Measurements from ENCODE around the gene NPY. TPM values are rescaled to one million over a fixed set of nuclear protein-coding genes. Genes with fewer than 3 reads are reported as not detected.
"Not testable (repeated sequence)": the region's sequence is repeated elsewhere in the genome, so short reads cannot be mapped to it uniquely, and the experiment has no call there.

Gene NPY
- total and polyA plus RNA-seq, 8 donors = 0.37 to 58.7 (median 1.3) TPM; not detected in 1

GRCh38 chr7:24249266-24249665 lies 34.7 kb upstream of the NPY start:
- intact Hi-C loops (cut with DNase I) = no loop called here
- WGBS, 2 donors = 70 to 77% methylated on average over 7 of the region's 7 CpGs

GRCh38 chr7:24251568-24251967 lies 32.4 kb upstream of the NPY start:
- no peaks in the 10 kb centered on the region for H3K4me1 ChIP-seq
- H3K27ac ChIP-seq = no peak overlapping the region
- intact Hi-C loops (cut with DNase I) = no loop called here
- no peaks in the 10 kb centered on the region for H3K36me3 ChIP-seq
- H3K4me3 ChIP-seq = no peak overlapping the region
- no peaks in the 10 kb centered on the region for H3K9me3 ChIP-seq
- ATAC-seq (no peak), FAIRE-seq (no peak), DNase-seq (no peak)
- no peak for TF ChIP-seq CTCF (IDR thresholded peaks at IDR 0.05)
- H3K27me3 ChIP-seq = no peaks in the 10 kb centered on the region
- WGBS, 2 donors = 41 to 56% methylated on average over 2 of the region's 2 CpGs

More at GRCh38 chr7:24249266-24249665, 34.7 kb upstream of the NPY start:
- no peak for ATAC-seq
- no peaks in the 10 kb centered on the region for H3K36me3 ChIP-seq
- H3K27me3 ChIP-seq = no peaks in the 10 kb centered on the region
- no peak for FAIRE-seq
- no peaks in the 10 kb centered on the region for H3K4me1 ChIP-seq
- TF ChIP-seq CTCF (IDR thresholded peaks at IDR 0.05) = no peak
- H3K9me3 ChIP-seq = no peaks in the 10 kb centered on the region
- H3K27ac ChIP-seq = no peak overlapping the region
- no peak overlapping the region for H3K4me3 ChIP-seq
- DNase-seq = no peak

- no peaks in the 10 kb centered on the region for H3K9me3 ChIP-seq
- no peak overlapping the region for H3K27ac ChIP-seq
- H3K27me3 ChIP-seq = no peaks in the 10 kb centered on the region
- intact Hi-C loops (cut with DNase I) = no loop called here
- no peaks in the 10 kb centered on the region for H3K4me1 ChIP-seq
- no peak for DNase-seq
- no peak for ATAC-seq
- FAIRE-seq = no peak
- H3K36me3 ChIP-seq = no peaks in the 10 kb centered on the region
- 69 to 72% methylated on average over 6 of the region's 6 CpGs for whole genome bisulfite sequencing, 2 donors
- H3K4me3 ChIP-seq = no peak overlapping the region
- no peak for TF ChIP-seq CTCF (IDR thresholded peaks at IDR 0.05)
These were observed 28.9 kb upstream of the NPY start for GRCh38 chr7:24255139-24255538.

- H3K27ac ChIP-seq; FAIRE-seq; H3K4me3 ChIP-seq; DNase-seq; H3K9me3 ChIP-seq; intact Hi-C loops (cut with DNase I); ATAC-seq; H3K4me1 ChIP-seq; H3K36me3 ChIP-seq; H3K27me3 ChIP-seq: not testable (repeated sequence)
- WGBS, 2 donors = 70 to 89% methylated on average over 1 of the region's 1 CpG
These were observed 25.7 kb upstream of the NPY start for GRCh38 chr7:24258324-24258723.

- Histone ChIP-seq H3K9me3 (no peaks in the 10 kb centered on the region), H3K4me3 (no peak overlapping the region), H3K36me3 (no peaks in the 10 kb centered on the region), H3K27me3 (no peaks in the 10 kb centered on the region), H3K27ac (no peak overlapping the region), H3K4me1 (no peaks in the 10 kb centered on the region)
- 35 to 52% methylated on average over 4 of the region's 4 CpGs for WGBS, 2 donors
- intact Hi-C loops (cut with DNase I) = no loop called here
- FAIRE-seq = no peak
- ATAC-seq = no peak
- no peak for DNase-seq
- no peak for TF ChIP-seq CTCF (IDR thresholded peaks at IDR 0.05)
These were observed 12.1 kb upstream of the NPY start for GRCh38 chr7:24271938-24272337.

- FAIRE-seq (no peak), DNase-seq (no peak), ATAC-seq (no peak)
- intact Hi-C loops (cut with DNase I) = no loop called here
- Histone ChIP-seq H3K27me3 (peaks cover 0 to 8% (median 4%) of the 10 kb centered on the region in 4 donors), H3K27ac (no peak overlapping the region), H3K4me3 (no peak overlapping the region), H3K9me3 (no peaks in the 10 kb centered on the region), H3K4me1 (peaks cover 0 to 2% (median 0%) of the 10 kb centered on the region in 3 donors), H3K36me3 (no peaks in the 10 kb centered on the region)
- no peak for TF ChIP-seq CTCF (IDR thresholded peaks at IDR 0.05)
These were observed 4.5 kb upstream of the NPY start for GRCh38 chr7:24279512-24279911.
